Loucy (cell line): ENCODE data around the gene GPR153.

Experiments used
- H2AFZ ChIP-seq: fragments of 200-600 bp; sonication (generic); 2 replicates; pipeline ENCODE4 v1.6.0; 2016; ENCODE audit warnings: antibody characterized with exemption, mild to moderate bottlenecking, low read length, moderate library complexity
- H3F3A ChIP-seq: fragments of 200-600 bp; 2 replicates; pipeline ENCODE4 v1.6.0; 2016; ENCODE audit warnings: antibody characterized with exemption, low read depth, mild to moderate bottlenecking
- H3K27me3 ChIP-seq: fragments of 200-600 bp; sonication (generic); 2 replicates; pipeline ENCODE4 v1.6.1; 2014; ENCODE audit warnings: low read length, mild to moderate bottlenecking; ENCODE audit not compliant: insufficient read depth, poor library complexity, severe bottlenecking
- H3K36me3 ChIP-seq: fragments of 200-600 bp; sonication (generic); 2 replicates; pipeline ENCODE4 v1.6.1; 2016; ENCODE audit warnings: low read length; ENCODE audit not compliant: insufficient read depth
- H3K4me1 ChIP-seq: fragments of 200-600 bp; sonication (generic); 2 replicates; pipeline ENCODE4 v1.5.1; 2014; ENCODE audit warnings: low read length, mild to moderate bottlenecking; ENCODE audit not compliant: insufficient read depth, poor library complexity, severe bottlenecking
- H3K4me2 ChIP-seq: fragments of 200-600 bp; sonication (generic); 2 replicates; pipeline ENCODE4 v1.6.0; 2014; ENCODE audit warnings: antibody characterized with exemption, low read length, low read depth, mild to moderate bottlenecking; ENCODE audit not compliant: poor library complexity, severe bottlenecking
- H3K4me3 ChIP-seq: fragments of 200-600 bp; sonication (generic); 2 replicates; pipeline ENCODE4 v1.5.1; 2014; ENCODE audit warnings: low read length, mild to moderate bottlenecking, mixed read lengths; ENCODE audit not compliant: poor library complexity, severe bottlenecking
- H3K79me2 ChIP-seq: fragments of 200-600 bp; sonication (generic); 2 replicates; pipeline ENCODE4 v1.6.1; 2014; ENCODE audit warnings: low read length; ENCODE audit not compliant: insufficient read depth
- H3K9ac ChIP-seq: fragments of 200-600 bp; sonication (generic); 2 replicates; pipeline ENCODE4 v1.6.0; 2014; ENCODE audit warnings: mild to moderate bottlenecking, low read depth, low read length, moderate library complexity; ENCODE audit not compliant: poor library complexity, severe bottlenecking
- H3K9me2 ChIP-seq: fragments of 200-600 bp; sonication (generic); replicated peaks from 2 replicates; pipeline ENCODE4 v1.6.1; 2016; ENCODE audit warnings: low read depth, low read length, mixed read lengths
- H3K9me3 ChIP-seq: fragments of 200-600 bp; sonication (generic); 2 replicates; pipeline ENCODE4 v1.6.1; 2014; ENCODE audit warnings: mild to moderate bottlenecking, antibody characterized with exemption, low read length, low read depth; ENCODE audit not compliant: insufficient read depth
- H4K20me1 ChIP-seq: fragments of 200-600 bp; sonication (generic); 2 replicates; pipeline ENCODE4 v1.6.0; 2014; ENCODE audit warnings: antibody characterized with exemption, low read length, mild to moderate bottlenecking; ENCODE audit not compliant: insufficient read depth, poor library complexity, severe bottlenecking
- EZH2phosphoT487 ChIP-seq: fragments of 200-600 bp; IDR thresholded peaks from 2 replicates; pipeline ENCODE4 v1.6.1; 2018; ENCODE audit warnings: antibody characterized with exemption, mild to moderate bottlenecking, moderate library complexity, borderline replicate concordance
- TF ChIP-seq, protein P1 (sequence below): fragments of 200-600 bp; sonication (generic); conservative IDR thresholded peaks from 2 replicates; pipeline ENCODE4 v1.5.1; 2014; ENCODE audit warnings: mild to moderate bottlenecking, antibody characterized with exemption, low read length

GPR153 gene

DNA sequence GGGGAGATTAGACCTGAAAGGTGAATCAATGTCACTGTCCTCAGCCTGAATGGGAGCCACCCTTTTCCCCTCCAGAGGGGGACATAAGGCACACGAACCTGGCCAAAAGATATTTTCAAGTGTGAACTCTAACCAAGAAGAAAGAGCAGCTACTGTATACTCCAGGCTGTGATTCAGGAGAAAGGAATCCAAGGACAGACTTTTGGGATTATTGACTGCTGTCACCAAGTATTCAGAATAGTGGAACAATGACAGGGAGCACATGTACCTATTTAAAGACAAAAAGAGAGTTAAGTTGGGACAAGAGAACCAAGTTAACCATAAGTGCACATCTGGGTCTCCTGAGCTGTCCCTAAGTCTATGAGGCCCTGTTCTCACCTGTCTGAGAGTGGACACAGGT lies 27.5 kb downstream of the GPR153 start:
- H4K20me1 ChIP-seq: peaks cover 12% of the 10 kb centered on the region
- H3K9ac ChIP-seq: peak overlapping the region; percentile 78
- H3K9me3 ChIP-seq: no peaks in the 10 kb centered on the region
- TF ChIP-seq EZH2phosphoT487: no peak
- TF ChIP-seq, protein P1, sequence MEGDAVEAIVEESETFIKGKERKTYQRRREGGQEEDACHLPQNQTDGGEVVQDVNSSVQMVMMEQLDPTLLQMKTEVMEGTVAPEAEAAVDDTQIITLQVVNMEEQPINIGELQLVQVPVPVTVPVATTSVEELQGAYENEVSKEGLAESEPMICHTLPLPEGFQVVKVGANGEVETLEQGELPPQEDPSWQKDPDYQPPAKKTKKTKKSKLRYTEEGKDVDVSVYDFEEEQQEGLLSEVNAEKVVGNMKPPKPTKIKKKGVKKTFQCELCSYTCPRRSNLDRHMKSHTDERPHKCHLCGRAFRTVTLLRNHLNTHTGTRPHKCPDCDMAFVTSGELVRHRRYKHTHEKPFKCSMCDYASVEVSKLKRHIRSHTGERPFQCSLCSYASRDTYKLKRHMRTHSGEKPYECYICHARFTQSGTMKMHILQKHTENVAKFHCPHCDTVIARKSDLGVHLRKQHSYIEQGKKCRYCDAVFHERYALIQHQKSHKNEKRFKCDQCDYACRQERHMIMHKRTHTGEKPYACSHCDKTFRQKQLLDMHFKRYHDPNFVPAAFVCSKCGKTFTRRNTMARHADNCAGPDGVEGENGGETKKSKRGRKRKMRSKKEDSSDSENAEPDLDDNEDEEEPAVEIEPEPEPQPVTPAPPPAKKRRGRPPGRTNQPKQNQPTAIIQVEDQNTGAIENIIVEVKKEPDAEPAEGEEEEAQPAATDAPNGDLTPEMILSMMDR: no peak
- H3K9me2 ChIP-seq: no peaks in the 10 kb centered on the region
- peaks cover 29% of the 10 kb centered on the region for H3K4me1 ChIP-seq
- H3K79me2 ChIP-seq: peaks cover 61% of the 10 kb centered on the region
- H2AFZ ChIP-seq: no peak overlapping the region
- no peak overlapping the region for H3K4me3 ChIP-seq
- no peaks in the 10 kb centered on the region for H3K27me3 ChIP-seq
- H3K36me3 ChIP-seq: peaks cover 23% of the 10 kb centered on the region; the same call in 1 of the 2 replicates
- H3F3A ChIP-seq: no peaks in the 10 kb centered on the region
- H3K4me2 ChIP-seq: peak overlapping the region; percentile 79

DNA sequence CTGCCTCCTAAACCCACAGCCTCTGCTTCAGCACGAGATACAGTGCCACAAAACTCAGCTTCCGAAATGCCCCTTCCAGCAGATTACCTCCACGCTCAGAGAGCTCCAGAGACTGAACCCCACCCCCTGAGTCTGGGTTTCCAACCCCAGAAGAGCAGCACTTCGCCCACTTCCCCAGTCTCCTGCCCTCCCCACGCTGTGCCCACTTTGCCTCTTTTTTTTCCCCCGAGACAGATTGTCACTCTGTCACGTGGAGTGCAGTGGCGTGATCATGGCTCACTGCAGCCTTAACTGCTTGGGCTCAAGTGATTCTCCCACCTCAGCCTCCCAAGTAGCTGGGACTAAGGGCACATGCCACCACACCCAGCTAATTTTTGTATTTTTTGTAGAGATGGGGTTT lies 35.2 kb downstream of the GPR153 start:
- no peaks in the 10 kb centered on the region for H3K9me3 ChIP-seq
- no peak overlapping the region for H3K9ac ChIP-seq
- peaks cover 3% of the 10 kb centered on the region for H3K4me1 ChIP-seq
- H3K4me3 ChIP-seq: no peak overlapping the region
- H3K27me3 ChIP-seq: no peaks in the 10 kb centered on the region
- no peaks in the 10 kb centered on the region for H3F3A ChIP-seq
- H2AFZ ChIP-seq: no peak overlapping the region
- H3K36me3 ChIP-seq: peaks cover 49% of the 10 kb centered on the region; the same call in 1 of the 2 replicates
- no peak for TF ChIP-seq EZH2phosphoT487
- TF ChIP-seq, protein P1: no peak
- no peak overlapping the region for H3K4me2 ChIP-seq
- peaks cover 22% of the 10 kb centered on the region; the same call in 1 of the 2 replicates for H3K79me2 ChIP-seq
- H4K20me1 ChIP-seq: no peaks in the 10 kb centered on the region
- H3K9me2 ChIP-seq: no peaks in the 10 kb centered on the region

DNA sequence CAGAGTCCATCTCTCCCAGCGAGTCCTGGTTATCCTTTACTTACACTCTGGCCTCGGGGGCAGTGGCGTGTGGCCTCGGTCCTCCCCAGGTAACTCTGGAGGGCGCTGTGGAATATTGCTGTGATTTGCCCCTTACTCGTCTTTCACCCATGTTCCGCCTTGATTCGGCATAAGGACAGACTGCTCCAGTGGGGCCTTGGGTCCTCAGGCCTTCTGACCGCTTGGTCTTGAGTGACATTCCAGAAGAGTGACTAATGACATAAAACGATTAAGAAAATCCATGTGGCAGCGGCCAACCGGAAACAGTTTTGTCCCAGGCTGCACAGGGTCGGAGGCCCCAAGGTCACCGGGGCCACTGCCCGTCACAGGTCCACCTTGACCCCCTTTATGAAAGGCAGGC lies 36.2 kb downstream of the GPR153 start:
- no peak overlapping the region for H3K9ac ChIP-seq
- no peaks in the 10 kb centered on the region for H3K9me3 ChIP-seq
- H3K36me3 ChIP-seq: peaks cover 44% of the 10 kb centered on the region; the same call in 1 of the 2 replicates
- H3K4me1 ChIP-seq: peaks cover 3% of the 10 kb centered on the region
- H3K4me3 ChIP-seq: no peak overlapping the region
- H3K9me2 ChIP-seq: no peaks in the 10 kb centered on the region
- H3F3A ChIP-seq: no peaks in the 10 kb centered on the region
- H3K79me2 ChIP-seq: peaks cover 18% of the 10 kb centered on the region; the same call in 1 of the 2 replicates
- TF ChIP-seq, protein P1: no peak
- TF ChIP-seq EZH2phosphoT487: no peak
- no peaks in the 10 kb centered on the region for H4K20me1 ChIP-seq
- no peaks in the 10 kb centered on the region for H3K27me3 ChIP-seq
- H2AFZ ChIP-seq: no peak overlapping the region
- no peak overlapping the region for H3K4me2 ChIP-seq
